SU-DHL-6 (cell line): ENCODE data around the gene OAS3.

Source experiments
- EZH2phosphoT487 ChIP-seq: fragments of 200-600 bp; sonication (generic), shearing (Covaris generic); conservative IDR thresholded peaks from 2 replicates; pipeline ENCODE4 v1.6.1; 2018; ENCODE audit warnings: mild to moderate bottlenecking, antibody characterized with exemption, low read length, moderate library complexity, mixed read lengths
- TF ChIP-seq, protein P1 (sequence below): fragments of 200-600 bp; sonication (generic); IDR thresholded peaks from one replicate; pipeline ENCODE4 v1.5.1; 2017; ENCODE audit warnings: antibody characterized with exemption, mild to moderate bottlenecking, low read length, moderate library complexity; ENCODE audit not compliant: insufficient read depth, poor library complexity, severe bottlenecking

DNA sequence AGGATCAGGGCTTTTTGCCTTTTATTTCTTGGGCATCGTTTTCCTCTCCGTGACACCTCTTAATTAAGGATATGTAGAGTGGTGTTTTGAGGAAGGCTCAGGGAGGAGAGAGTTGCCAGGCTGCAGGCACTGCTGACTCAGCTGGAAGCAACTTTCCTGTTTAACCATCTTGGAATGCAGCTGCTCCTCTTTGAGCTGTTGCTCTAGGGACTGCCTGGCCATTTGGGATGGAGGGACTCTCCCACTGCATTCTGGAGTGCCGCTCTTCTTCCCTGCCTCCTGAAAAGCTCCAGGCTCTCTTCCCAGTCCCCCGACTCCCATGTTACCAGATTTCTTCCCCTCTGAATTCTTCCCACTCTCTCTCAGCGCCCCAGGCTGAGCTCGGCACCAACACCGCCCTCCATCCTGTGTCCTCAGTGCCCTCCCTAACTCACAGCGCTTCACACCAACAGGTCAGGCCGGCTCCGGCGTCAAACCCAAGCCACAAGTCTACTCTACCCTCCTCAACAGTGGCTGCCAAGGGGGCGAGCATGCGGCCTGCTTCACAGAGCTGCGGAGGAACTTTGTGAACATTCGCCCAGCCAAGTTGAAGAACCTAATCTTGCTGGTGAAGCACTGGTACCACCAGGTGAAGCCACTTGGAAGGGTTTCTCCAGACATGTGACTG is 5.9 kb downstream of the OAS3 start:
- TF ChIP-seq, protein P1, sequence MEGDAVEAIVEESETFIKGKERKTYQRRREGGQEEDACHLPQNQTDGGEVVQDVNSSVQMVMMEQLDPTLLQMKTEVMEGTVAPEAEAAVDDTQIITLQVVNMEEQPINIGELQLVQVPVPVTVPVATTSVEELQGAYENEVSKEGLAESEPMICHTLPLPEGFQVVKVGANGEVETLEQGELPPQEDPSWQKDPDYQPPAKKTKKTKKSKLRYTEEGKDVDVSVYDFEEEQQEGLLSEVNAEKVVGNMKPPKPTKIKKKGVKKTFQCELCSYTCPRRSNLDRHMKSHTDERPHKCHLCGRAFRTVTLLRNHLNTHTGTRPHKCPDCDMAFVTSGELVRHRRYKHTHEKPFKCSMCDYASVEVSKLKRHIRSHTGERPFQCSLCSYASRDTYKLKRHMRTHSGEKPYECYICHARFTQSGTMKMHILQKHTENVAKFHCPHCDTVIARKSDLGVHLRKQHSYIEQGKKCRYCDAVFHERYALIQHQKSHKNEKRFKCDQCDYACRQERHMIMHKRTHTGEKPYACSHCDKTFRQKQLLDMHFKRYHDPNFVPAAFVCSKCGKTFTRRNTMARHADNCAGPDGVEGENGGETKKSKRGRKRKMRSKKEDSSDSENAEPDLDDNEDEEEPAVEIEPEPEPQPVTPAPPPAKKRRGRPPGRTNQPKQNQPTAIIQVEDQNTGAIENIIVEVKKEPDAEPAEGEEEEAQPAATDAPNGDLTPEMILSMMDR: no peak
- no peak for TF ChIP-seq EZH2phosphoT487
